ENCODE results near the gene LIPC. TPM values are rescaled to one million over a fixed set of nuclear protein-coding genes. Genes with fewer than 3 reads are reported as not detected.

Gene LIPC
- polyA plus RNA-seq, 1 donor (not counting 4 experiments of a cell fraction or from before 2014, with no cell fraction given): not detected

DNA sequence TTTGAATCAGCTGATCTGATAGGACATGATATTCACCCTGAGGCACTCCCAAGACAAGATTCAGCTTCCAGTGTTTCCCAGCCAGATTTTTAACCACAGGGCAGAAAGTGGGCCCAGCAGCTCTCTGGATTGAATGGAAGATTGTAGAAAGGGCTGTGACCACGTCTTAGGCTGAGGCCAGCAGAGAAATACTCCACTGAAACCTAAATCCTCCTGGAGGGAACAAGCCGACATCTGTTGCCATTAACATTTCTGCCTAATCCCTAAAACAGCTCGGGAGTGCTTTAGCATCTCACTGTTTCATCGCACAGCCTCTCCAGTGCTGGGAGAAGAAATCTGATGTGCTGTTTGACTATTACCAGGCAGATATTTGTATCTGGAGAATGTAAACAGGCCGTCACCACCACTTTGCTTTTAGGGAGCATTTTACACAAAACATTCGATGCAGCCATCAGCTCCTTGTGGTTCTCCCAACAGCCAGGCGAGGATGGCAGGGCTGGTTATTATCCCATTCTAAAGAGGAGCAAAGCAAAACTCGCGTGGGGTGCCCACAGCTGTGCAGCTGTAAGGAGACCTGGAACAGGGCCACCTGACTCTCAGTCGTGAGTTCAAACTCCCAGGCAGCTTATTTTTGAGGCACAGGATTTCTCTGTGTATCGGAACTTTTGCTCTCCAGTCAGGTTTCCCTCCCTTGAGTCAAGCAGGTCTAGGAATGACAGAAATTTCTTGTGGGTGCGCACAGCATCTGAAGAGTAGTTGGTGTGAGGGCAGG lies 117.4 kb downstream of the LIPC start:
- no peaks in the 10 kb centered on the region for H3K36me3 ChIP-seq (ENCODE audit: control insufficient read depth in 2 of 2, extremely low read depth in 1 of 2, insufficient read depth in 2 of 2, low read length in 2 of 2)
- no peaks in the 10 kb centered on the region for H3K9me1 ChIP-seq (ENCODE audit: control insufficient read depth, extremely low read depth, insufficient read depth, low read length)
- FAIRE-seq (no peak), DNase-seq (ENCODE audit: low read depth, low spot score) (no peak)
- H3K4me2 ChIP-seq (ENCODE audit: control insufficient read depth, extremely low read depth, insufficient read depth, low read depth, low read length): no peak overlapping the region
- dilution Hi-C loops (cut with MboI; ENCODE audit: extremely low pct_ligation_motif_present, low sequenced_read_pairs): no loop called here
- H3K9ac ChIP-seq (ENCODE audit: control insufficient read depth, extremely low read depth, insufficient read depth, low read length): no peak overlapping the region
- H3K27ac ChIP-seq (ENCODE audit: control insufficient read depth, insufficient read depth, low read length): no peak overlapping the region
- H2AFZ ChIP-seq (ENCODE audit: control insufficient read depth, low read length): no peak overlapping the region
- H3K27me3 ChIP-seq (ENCODE audit: control insufficient read depth, extremely low read depth, insufficient read depth, low read length): no peaks in the 10 kb centered on the region
- H3K79me2 ChIP-seq (ENCODE audit: control insufficient read depth, insufficient read depth, low read length): no peaks in the 10 kb centered on the region
- no peak for TF ChIP-seq EZH2 (IDR thresholded peaks at IDR 0.05; ENCODE audit: low read length)
- no peak for TF ChIP-seq CTCF (optimal IDR thresholded peaks at IDR 0.05 in 1 of 3, IDR thresholded peaks at IDR 0.05 in 1 of 3, conservative IDR thresholded peaks at IDR 0.05 in 1 of 3; ENCODE audit: extremely low read depth in 1 of 3, insufficient read depth in 2 of 3, low read length in 3 of 3)
- H3K4me1 ChIP-seq (ENCODE audit: control insufficient read depth, extremely low read depth, insufficient read depth, low read length): peaks cover 23% of the 10 kb centered on the region
- no peak overlapping the region for H3K4me3 ChIP-seq (ENCODE audit: control insufficient read depth in 2 of 3, extremely low read depth in 1 of 3, insufficient read depth in 2 of 3, low read depth in 1 of 3, low read length in 3 of 3)
- no peaks in the 10 kb centered on the region for H3K9me3 ChIP-seq (ENCODE audit: control insufficient read depth, low read depth, low read length)
- no peaks in the 10 kb centered on the region for H4K20me1 ChIP-seq (ENCODE audit: control insufficient read depth, extremely low read depth, insufficient read depth, low read length)

DNA sequence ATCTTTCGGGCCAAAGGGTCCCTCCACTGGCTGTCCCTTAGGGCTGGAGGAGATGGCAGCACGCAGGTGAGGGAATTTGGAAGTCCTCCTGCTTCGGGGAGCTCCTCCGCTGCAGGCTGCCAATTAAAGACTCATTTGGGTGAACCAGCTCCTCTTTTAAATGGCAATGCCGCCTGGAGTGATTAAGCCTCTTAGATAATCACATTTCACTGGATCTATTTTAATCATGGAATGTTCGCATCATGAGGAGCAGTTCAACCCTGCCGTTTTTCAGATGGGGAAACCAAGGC lies 117.9 kb downstream of the LIPC start:
- dilution Hi-C loops (cut with MboI; ENCODE audit: extremely low pct_ligation_motif_present, low sequenced_read_pairs): no loop called here
- H3K9ac ChIP-seq (ENCODE audit: control insufficient read depth, extremely low read depth, insufficient read depth, low read length): no peak overlapping the region
- no peak overlapping the region for H3K27ac ChIP-seq (ENCODE audit: control insufficient read depth, insufficient read depth, low read length)
- H3K27me3 ChIP-seq (ENCODE audit: control insufficient read depth, extremely low read depth, insufficient read depth, low read length): no peaks in the 10 kb centered on the region
- TF ChIP-seq CTCF (optimal IDR thresholded peaks at IDR 0.05 in 1 of 3, IDR thresholded peaks at IDR 0.05 in 1 of 3, conservative IDR thresholded peaks at IDR 0.05 in 1 of 3; ENCODE audit: extremely low read depth in 1 of 3, insufficient read depth in 2 of 3, low read length in 3 of 3): no peak
- no peak for TF ChIP-seq EZH2 (IDR thresholded peaks at IDR 0.05; ENCODE audit: low read length)
- no peaks in the 10 kb centered on the region for H3K36me3 ChIP-seq (ENCODE audit: control insufficient read depth in 2 of 2, extremely low read depth in 1 of 2, insufficient read depth in 2 of 2, low read length in 2 of 2)
- H3K9me3 ChIP-seq (ENCODE audit: control insufficient read depth, low read depth, low read length): no peaks in the 10 kb centered on the region
- H3K79me2 ChIP-seq (ENCODE audit: control insufficient read depth, insufficient read depth, low read length): no peaks in the 10 kb centered on the region
- no peak overlapping the region for H3K4me3 ChIP-seq (ENCODE audit: control insufficient read depth in 2 of 3, extremely low read depth in 1 of 3, insufficient read depth in 2 of 3, low read depth in 1 of 3, low read length in 3 of 3)
- FAIRE-seq (no peak), DNase-seq (ENCODE audit: low read depth, low spot score) (no peak)
- no peak overlapping the region for H2AFZ ChIP-seq (ENCODE audit: control insufficient read depth, low read length)
- peaks cover 23% of the 10 kb centered on the region for H3K4me1 ChIP-seq (ENCODE audit: control insufficient read depth, extremely low read depth, insufficient read depth, low read length)
- no peaks in the 10 kb centered on the region for H4K20me1 ChIP-seq (ENCODE audit: control insufficient read depth, extremely low read depth, insufficient read depth, low read length)
- H3K9me1 ChIP-seq (ENCODE audit: control insufficient read depth, extremely low read depth, insufficient read depth, low read length): no peaks in the 10 kb centered on the region
- H3K4me2 ChIP-seq (ENCODE audit: control insufficient read depth, extremely low read depth, insufficient read depth, low read depth, low read length): no peak overlapping the region
